Measurements from ENCODE around the gene MMADHC.

The MMADHC gene

GRCh38 chr2:149587220-149587949 is at the start of gene MMADHC:
Gene MMADHC, minus strand, starts transcription at chr2:149587775. Its CDS starts 678 bp downstream, at chr2:149587097.
- peak; percentile 38 to 94 (median 85) for DNase-seq

- DNase-seq: no peak
These were observed 46.5 kb upstream of the MMADHC start for GRCh38 chr2:149634103-149634502.

- DNase-seq: no peak
These were observed 42.9 kb upstream of the MMADHC start for GRCh38 chr2:149630445-149630844.

- no peak for DNase-seq
These were observed 41.5 kb upstream of the MMADHC start for GRCh38 chr2:149629026-149629425.

- DNase-seq: no peak
These were observed 39.7 kb upstream of the MMADHC start for GRCh38 chr2:149627111-149627801.

- no peak for DNase-seq
These were observed 38.1 kb upstream of the MMADHC start for GRCh38 chr2:149625671-149626070.

- no peak for DNase-seq
These were observed 37.7 kb upstream of the MMADHC start for GRCh38 chr2:149625271-149625670.

- no peak for DNase-seq
These were observed 34.8 kb upstream of the MMADHC start for GRCh38 chr2:149622343-149622742.

- DNase-seq: no peak
These were observed 29.9 kb upstream of the MMADHC start for GRCh38 chr2:149617476-149617875.

GRCh38 chr2:149616681-149617456 is 29.3 kb upstream of the MMADHC start:
- DNase-seq: no peak

GRCh38 chr2:149613704-149614103 is 26.1 kb upstream of the MMADHC start:
- DNase-seq: no peak

- DNase-seq: no peak
These were observed 24.5 kb upstream of the MMADHC start for GRCh38 chr2:149612122-149612521.

GRCh38 chr2:149611100-149611820 is 23.7 kb upstream of the MMADHC start:
- DNase-seq: no peak

GRCh38 chr2:149606251-149606811 is 18.8 kb upstream of the MMADHC start:
- DNase-seq: no peak

GRCh38 chr2:149603248-149603647 is 15.7 kb upstream of the MMADHC start:
- DNase-seq: no peak

- no peak for DNase-seq
These were observed 13.7 kb upstream of the MMADHC start for GRCh38 chr2:149601141-149601796.

GRCh38 chr2:149597668-149598326 is 10.2 kb upstream of the MMADHC start:
- DNase-seq: peak in 8 of 14 donors; percentile 2 to 30 (median 10)

- DNase-seq: peak in 1 of 14 donors; percentile 13
These were observed 9.6 kb upstream of the MMADHC start for GRCh38 chr2:149597050-149597667.

- no peak for DNase-seq
These were observed 8.9 kb upstream of the MMADHC start for GRCh38 chr2:149596471-149596870.

Data from C1 segment of cervical spinal cord (tissue), 14 donors.